Right ventricle myocardium inferior (tissue), 1 donor: ENCODE data around the gene PRRC2A. TPM values are rescaled to one million over a fixed set of nuclear protein-coding genes. Genes with fewer than 3 reads are reported as not detected.
"Not testable (repeated sequence)": the region's sequence is repeated elsewhere in the genome, so short reads cannot be mapped to it uniquely, and the experiment has no call there.

Experiments used
- ATAC-seq: fragments of 200-7000 bp; cut with Tn5 transposase; one replicate; pipeline ENCODE4 v1.9.1; 2020; ENCODE audit warnings: mild to moderate bottlenecking, moderate library complexity
- DNase-seq: peaks from one replicate; pipeline ENCODE4 v3.0.0; 2021; ENCODE audit errors: missing footprints
- intact Hi-C: fragments of 100-400 bp; cut with DNase I; formaldehyde crosslinking; loops from one replicate; pipeline ENCODE4 v1.11.0; 2022
- total RNA-seq: library from RNA; stranded (reverse); fragmentation: NEBNext Ultra II Directional; extraction: Animal tissue kit (Norgen Biotek cat#: 25700); gene quantifications from one replicate; pipeline ENCODE4 v1.2.1, GENCODE V29; 2021
- donor health status: DM: no; HTN: yes; CAD: no; lungs with severe emphysema.

PRRC2A gene
- total RNA-seq, 1 donor from 2014 or later, result 82.7 TPM

GRCh38 chr6:31581434-31582229 is 38.9 kb upstream of the PRRC2A start:
- intact Hi-C loops, result loop anchor here (2.0 kb wide), 3 partner anchors 17 to 35 kb away; partner anchors contain the start of genes ATP6V1G2 and NFKBIL1
- ATAC-seq (peak; percentile 30), DNase-seq (no peak)

DNA sequence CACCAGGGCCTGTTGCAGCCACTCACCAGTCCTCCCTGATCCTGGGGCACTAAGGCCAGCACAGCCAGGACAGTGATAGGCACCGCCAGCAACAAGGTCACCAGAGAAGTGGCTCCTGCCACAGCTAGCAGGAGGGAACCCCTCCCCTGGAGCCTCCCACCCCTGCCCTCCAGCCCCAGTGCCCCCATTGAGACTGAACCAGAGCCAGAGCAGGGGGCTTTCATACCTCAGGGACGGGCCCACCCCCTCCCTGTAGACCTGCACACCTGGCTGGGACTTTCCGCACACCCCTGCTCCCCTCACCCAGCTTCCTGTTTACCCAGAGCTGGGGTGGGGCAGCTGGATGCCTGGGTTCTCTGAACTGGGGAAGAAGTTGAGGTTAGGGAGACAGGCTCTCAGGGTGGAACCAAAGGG is 38.3 kb upstream of the PRRC2A start, which contains the start of gene LTB:
LTB (minus strand) TSS at position 195 of the 414 bp plus-strand sequence; CDS start at position 188, 7 bp downstream.
- no peak for DNase-seq
- no peak for ATAC-seq
- intact Hi-C loops, result no loop called here

DNA sequence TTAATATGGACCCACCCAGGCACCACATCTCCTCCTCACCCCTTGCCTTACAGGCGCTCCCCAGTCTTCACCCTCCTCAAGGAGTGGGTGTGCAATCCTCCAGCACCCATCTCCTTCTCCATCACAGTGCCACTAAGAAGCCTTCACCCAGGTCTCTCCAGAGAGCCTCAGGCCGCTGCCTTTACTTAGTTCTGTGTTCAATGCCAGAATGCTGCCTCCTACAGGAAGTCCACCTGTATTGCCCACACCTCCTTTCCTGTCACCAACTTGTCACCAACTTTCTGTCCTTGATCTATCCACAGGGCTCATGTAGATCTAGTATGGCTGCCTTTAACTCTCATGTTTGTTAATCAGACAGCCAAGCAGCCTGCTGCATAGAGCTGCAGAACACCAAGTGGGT is 35.0 kb upstream of the PRRC2A start:
- no peak for ATAC-seq
- no peak for DNase-seq
- intact Hi-C loops, result no loop called here

DNA sequence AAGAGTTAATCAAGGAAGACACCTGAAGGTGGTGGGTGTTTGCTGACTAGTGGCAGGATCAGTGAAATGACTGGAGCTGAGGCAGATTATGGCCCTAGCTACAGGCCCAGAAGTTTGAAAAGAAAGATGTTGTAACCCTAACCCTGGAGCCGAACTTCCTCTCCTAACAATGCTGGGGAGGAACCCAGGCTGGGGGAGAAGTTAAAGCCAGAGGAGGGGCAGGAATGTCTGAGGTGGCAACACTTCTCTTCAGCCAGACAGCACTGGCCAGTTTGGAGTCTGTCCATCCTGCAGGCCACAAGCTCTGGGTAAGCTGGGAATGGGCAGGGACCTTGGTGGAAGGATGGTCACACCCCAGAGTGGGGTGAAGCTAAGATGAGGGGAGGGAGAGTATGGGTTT is 34.5 kb upstream of the PRRC2A start, which contains the start of gene LST1:
LST1 (plus strand) TSS at position 270 of the 400 bp plus-strand sequence. CDS start 1,023 bp downstream, outside the sequence.
- DNase-seq (no peak), ATAC-seq (peak; percentile 32)
- intact Hi-C loops, result no loop called here

- intact Hi-C loops, result no loop called here
- peak; percentile 68 for ATAC-seq
- DNase-seq, result no peak
Observed at GRCh38 chr6:31586599-31587281, 33.8 kb upstream of the PRRC2A start.

- no peak for DNase-seq
Observed at GRCh38 chr6:31587791-31588777, 32.4 kb upstream of the PRRC2A start.

DNA sequence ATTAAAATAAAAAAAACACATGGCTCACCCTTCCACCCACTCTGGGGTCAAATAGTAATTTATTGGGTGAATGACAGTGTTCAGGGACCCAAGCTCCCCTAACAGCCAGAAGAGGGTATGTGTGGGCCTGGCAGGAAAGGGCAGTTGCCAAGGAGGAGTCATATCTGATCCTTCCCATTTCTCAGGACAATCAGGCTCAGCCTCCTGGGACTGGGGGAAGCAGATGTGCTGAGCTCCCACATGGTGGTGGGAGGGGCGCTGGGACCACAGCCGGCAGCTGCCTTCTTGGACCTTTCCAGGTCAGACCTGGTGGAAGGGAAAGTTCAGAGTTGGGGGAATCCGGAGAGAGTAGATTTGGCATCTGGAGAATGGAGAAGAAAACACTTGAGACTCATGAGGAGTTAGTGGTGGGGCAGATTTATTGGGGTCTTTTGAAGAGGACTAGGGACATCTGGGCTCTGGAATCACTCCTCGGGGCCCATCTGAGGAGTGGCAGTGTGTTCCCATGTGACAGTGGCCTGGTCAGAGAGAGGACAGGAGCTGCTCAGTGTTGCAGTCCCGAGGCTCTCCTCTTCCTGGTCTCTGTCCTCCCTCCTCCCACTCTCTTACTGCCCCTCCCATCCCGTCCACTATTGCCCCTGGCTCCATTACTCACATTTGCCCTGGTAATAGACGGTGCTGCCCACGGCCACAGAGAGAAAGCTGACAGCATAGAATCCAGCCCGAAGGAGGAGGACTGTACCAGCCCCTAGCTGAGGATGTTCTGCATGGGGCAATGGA is 31.5 kb upstream of the PRRC2A start:
- ATAC-seq (no peak), DNase-seq (no peak)
- intact Hi-C loops, result no loop called here

More at GRCh38 chr6:31587791-31588777, 32.4 kb upstream of the PRRC2A start:
- intact Hi-C loops, result no loop called here
- no peak for ATAC-seq

DNA sequence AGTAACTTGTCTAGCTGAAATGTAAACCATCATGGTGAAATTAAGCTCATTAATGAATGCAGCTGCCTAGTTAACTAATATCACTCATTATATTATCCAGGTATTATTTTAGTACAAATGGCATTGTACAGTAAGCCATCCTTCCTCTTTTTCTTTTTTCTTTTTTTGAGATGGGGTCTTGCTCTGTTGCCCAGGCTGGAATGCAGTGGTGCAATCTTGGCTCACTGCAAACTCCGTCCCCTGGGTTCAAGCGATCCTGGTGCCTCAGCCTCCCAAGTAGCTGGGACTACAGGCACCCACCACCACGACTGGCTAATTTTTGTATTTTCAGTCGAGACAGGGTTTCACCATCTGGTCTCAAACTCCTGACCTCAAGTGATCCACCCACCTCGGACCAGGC is 29.8 kb upstream of the PRRC2A start:
- intact Hi-C loops, DNase-seq, ATAC-seq: not testable (repeated sequence)

- ATAC-seq (no peak), DNase-seq (no peak)
- intact Hi-C loops, result no loop called here
Observed at GRCh38 chr6:31592396-31592771, 28.1 kb upstream of the PRRC2A start.

DNA sequence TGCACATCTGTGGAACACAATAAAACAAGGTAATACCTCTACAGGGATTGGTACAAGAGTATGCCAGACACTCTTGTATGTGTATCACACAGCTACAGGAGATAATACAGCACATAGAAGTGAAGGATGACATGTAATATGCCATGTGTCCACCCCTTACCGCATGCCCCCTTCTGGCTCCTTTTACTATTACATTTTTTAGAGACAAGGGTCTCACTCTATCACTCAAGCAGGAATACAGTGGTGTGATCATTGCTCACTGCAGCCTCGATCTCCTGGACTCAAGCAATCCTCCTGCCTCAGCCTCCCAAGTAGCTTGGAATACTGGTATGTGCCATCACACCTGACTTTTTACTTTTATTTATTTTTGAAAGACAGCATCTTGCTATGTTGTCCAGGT is 23.5 kb upstream of the PRRC2A start:
- intact Hi-C loops, result loop anchor here (5.0 kb wide), 1 partner anchor 100 kb away; the partner anchor contains the start of gene MICB
- ATAC-seq (peak; percentile 47), DNase-seq (no peak)

- ATAC-seq, result no peak
- intact Hi-C loops, result no loop called here
- no peak for DNase-seq
Observed at GRCh38 chr6:31607317-31607716, 13.2 kb upstream of the PRRC2A start.

DNA sequence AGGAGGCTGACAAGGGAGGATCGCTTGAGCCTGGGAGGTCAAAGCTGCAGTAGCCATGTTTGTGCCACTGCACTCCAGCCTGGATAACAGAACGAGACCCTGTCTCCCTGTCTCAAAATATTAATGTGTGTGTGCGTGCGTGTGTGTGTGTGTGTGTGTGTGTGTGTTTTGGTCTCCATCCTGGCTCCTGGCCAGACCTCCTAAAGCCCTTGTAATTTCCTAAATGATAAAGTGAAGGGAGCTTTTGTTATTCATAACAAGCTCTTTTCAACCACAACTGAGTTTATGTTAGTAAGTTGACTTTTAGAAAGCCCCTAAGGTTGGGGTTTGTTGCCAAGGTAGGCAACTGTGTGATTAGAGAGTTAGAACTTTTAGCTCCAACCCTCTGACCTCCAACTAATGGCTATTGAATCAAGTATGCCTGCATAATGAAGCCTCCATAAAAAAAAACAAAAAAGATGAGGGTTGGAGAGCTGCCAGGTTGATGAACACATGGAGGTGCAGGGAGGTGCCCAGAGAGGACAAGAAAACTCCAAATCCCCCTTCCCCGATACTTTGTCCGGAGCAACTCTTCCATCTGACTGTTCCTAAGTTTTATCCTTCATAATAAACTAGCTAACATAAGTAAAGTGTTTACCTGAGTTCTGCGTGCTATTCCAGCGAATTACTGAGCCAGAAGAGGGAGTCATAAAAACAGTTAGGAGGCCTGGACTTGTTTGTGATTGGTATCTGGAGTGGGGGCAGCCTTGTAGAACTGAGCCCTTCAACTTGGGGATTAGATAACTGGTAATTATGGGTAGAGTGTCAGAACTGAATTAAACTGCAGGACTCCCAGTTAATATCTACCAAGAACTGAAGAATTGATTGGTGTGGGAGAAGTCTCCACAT is 10.8 kb upstream of the PRRC2A start:
- no peak for ATAC-seq
- intact Hi-C loops, result no loop called here
- DNase-seq, result no peak

GRCh38 chr6:31610968-31611367 is 9.5 kb upstream of the PRRC2A start:
- intact Hi-C loops, result no loop called here
- DNase-seq, result no peak
- ATAC-seq, result no peak

DNA sequence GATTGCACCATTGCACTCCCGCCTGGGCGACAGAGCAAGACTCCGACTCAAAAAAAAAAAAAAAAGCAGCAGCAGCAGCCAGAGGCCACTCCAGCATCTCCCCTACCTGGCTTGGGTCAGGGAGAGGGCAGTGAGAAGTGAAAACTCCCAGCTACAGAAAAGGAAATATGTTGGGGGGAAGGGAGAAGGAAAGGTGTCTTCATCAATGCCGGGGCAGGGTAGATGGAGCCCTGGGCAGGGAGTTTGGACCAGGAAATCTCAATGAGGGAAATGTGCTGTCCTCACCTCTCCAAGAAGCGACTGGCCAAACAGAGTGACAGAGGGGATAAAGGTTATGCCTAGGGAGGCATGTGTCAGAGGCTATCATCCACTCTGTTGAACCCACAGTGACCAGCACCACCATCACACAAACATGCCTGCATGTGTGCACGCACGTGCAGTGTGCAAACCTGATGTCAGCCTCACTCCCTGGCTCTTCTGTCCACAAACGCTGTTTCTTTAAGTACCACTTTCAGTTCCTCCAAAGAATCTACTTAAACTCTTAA is 6.4 kb upstream of the PRRC2A start:
- DNase-seq, result peak; percentile 78
- ATAC-seq, result no peak
- intact Hi-C loops, result no loop called here

GRCh38 chr6:31614684-31615578 is 5.6 kb upstream of the PRRC2A start, which contains the start of gene AIF1:
Gene AIF1, plus strand, starts transcription at chr6:31615234. Its CDS starts 96 bp downstream, at chr6:31615330.
- DNase-seq (no peak), ATAC-seq (peak; percentile 32)
- intact Hi-C loops, result no loop called here

DNA sequence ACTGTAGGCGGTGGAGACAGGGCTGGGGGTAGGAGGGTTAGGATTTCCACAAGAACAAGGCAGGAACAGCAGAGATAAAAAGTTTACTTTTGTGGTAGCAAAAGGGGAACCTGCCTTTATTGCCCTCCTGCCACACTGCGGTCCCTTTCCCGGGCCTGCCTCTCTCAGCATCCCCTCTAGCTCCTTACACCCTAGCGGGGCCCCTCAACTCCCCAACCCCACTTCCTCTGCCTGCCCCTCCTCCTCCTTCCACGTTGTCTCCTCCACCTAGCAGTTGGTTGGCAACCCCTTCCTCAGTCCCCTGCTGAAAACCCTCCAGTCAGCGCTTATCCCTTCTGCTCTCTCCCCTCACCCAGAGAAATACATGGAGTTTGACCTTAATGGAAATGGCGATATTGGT is 4.8 kb upstream of the PRRC2A start:
- intact Hi-C loops, result no loop called here
- ATAC-seq (no peak), DNase-seq (no peak)
